Neuronal stem cell (in vitro differentiated cells): ENCODE results near the gene RBMS2.

Source experiments
- DNase-seq: peaks from one replicate; pipeline ENCODE4 v3.0.0-alpha.2; 2013; ENCODE audit warnings: low spot score
- H2AFZ ChIP-seq: one replicate; pipeline ENCODE4 v1.6.1; 2013; ENCODE audit warnings: mild to moderate bottlenecking, low read length, inconsistent platforms
- H2AK5ac ChIP-seq: 2 replicates; pipeline ENCODE4 v1.6.1; 2013; ENCODE audit warnings: low read depth, mild to moderate bottlenecking, inconsistent platforms, low read length, moderate library complexity, mixed read lengths
- H2BK120ac ChIP-seq: 2 replicates; pipeline ENCODE4 v1.6.1; 2013; ENCODE audit warnings: low read depth, mild to moderate bottlenecking, inconsistent platforms, low read length, moderate library complexity, mixed read lengths
- H2BK12ac ChIP-seq: one replicate; pipeline ENCODE4 v1.6.1; 2013; ENCODE audit warnings: low read length, inconsistent platforms
- H2BK15ac ChIP-seq: 2 replicates; pipeline ENCODE4 v1.6.1; 2013; ENCODE audit warnings: mild to moderate bottlenecking, low read length, inconsistent platforms, mixed read lengths
- H2BK5ac ChIP-seq: one replicate; pipeline ENCODE4 v1.6.1; 2013; ENCODE audit warnings: inconsistent platforms, mild to moderate bottlenecking, low read length, moderate library complexity
- H3K14ac ChIP-seq: one replicate; pipeline ENCODE4 v1.6.1; 2013; ENCODE audit warnings: low read length, inconsistent platforms
- H3K18ac ChIP-seq: 2 replicates; pipeline ENCODE4 v1.6.1; 2013; ENCODE audit warnings: low read length, inconsistent platforms
- H3K23ac ChIP-seq: 2 replicates; pipeline ENCODE4 v1.6.1; 2013; ENCODE audit warnings: low read depth, mild to moderate bottlenecking, mixed read lengths, low read length, inconsistent platforms; ENCODE audit not compliant: poor library complexity
- H3K27ac ChIP-seq: replicated peaks from 3 replicates; pipeline ENCODE4 v1.5.1; 2013; ENCODE audit warnings: low read length, inconsistent platforms
- H3K27me3 ChIP-seq, 3 experiments: 2 replicates each; pipeline ENCODE4 v1.6.1; 2013; ENCODE audit warnings: low read length in 3 of 3, mild to moderate bottlenecking in 2 of 3, inconsistent platforms in 1 of 3, low read depth in 1 of 3, mixed read lengths in 1 of 3, moderate library complexity in 1 of 3; ENCODE audit not compliant: control insufficient read depth in 3 of 3, insufficient read depth in 3 of 3
- H3K36me3 ChIP-seq, 2 donors: replicated peaks in 1 of 2; 2 replicates each; pipeline ENCODE4 v1.6.1; 2013; ENCODE audit warnings: low read length in 2 of 2; ENCODE audit not compliant: control insufficient read depth in 2 of 2, insufficient read depth in 2 of 2
- H3K4ac ChIP-seq: 2 replicates; pipeline ENCODE4 v1.6.1; 2013; ENCODE audit warnings: inconsistent platforms, mild to moderate bottlenecking, low read length, moderate library complexity
- H3K4me1 ChIP-seq, 2 donors: 1 replicate in 1 of 2; 2 replicates in 1 of 2; pipeline ENCODE4 v1.6.1; 2013; ENCODE audit warnings: low read length in 2 of 2, low read depth in 1 of 2; ENCODE audit not compliant: control insufficient read depth in 2 of 2, insufficient read depth in 1 of 2
- H3K4me2 ChIP-seq: one replicate; pipeline ENCODE4 v1.6.1; 2013; ENCODE audit warnings: mild to moderate bottlenecking, low read length, inconsistent platforms; ENCODE audit not compliant: insufficient read depth, poor library complexity, severe bottlenecking
- H3K4me3 ChIP-seq, 2 donors: 2 replicates each; pipeline ENCODE4 v1.5.1; 2013; ENCODE audit warnings: low read length in 2 of 2, mild to moderate bottlenecking in 2 of 2, inconsistent platforms in 1 of 2, moderate library complexity in 1 of 2
- H3K79me1 ChIP-seq: one replicate; pipeline ENCODE4 v1.6.1; 2013; ENCODE audit warnings: low read depth, mild to moderate bottlenecking, inconsistent platforms, low read length, moderate library complexity
- H3K9ac ChIP-seq: one replicate; pipeline ENCODE4 v1.6.1; 2013; ENCODE audit warnings: mild to moderate bottlenecking, low read depth, low read length, inconsistent platforms; ENCODE audit not compliant: poor library complexity
- H3K9me3 ChIP-seq, 2 donors: replicated peaks in 1 of 2; 2 replicates each; pipeline versions ENCODE3 to v1.6.1; 2013; ENCODE audit warnings: low read length in 2 of 2, mild to moderate bottlenecking in 2 of 2, inconsistent platforms in 1 of 2, low read depth in 1 of 2, mixed read lengths in 1 of 2, moderate library complexity in 1 of 2; ENCODE audit not compliant: control insufficient read depth in 2 of 2, insufficient read depth in 1 of 2
- H4K8ac ChIP-seq: one replicate; pipeline ENCODE4 v1.6.1; 2013; ENCODE audit warnings: low read depth, mild to moderate bottlenecking, inconsistent platforms, low read length, moderate library complexity
- H4K91ac ChIP-seq: one replicate; pipeline ENCODE4 v1.6.1; 2013; ENCODE audit warnings: low read length, low read depth, mild to moderate bottlenecking, inconsistent platforms; ENCODE audit not compliant: poor library complexity
- WGBS, 2 donors: extraction: QIAGEN DNeasy Blood & Tissue Kit; methylation state at CpG; one replicate each; pipeline ENCODE4 v1.1.7; 2013; ENCODE audit warnings: missing lambda C conversion rate in 2 of 2, mixed read lengths in 1 of 2; ENCODE audit not compliant: insufficient read length in 2 of 2, insufficient replicate concordance in 1 of 2; ENCODE audit errors: extremely low coverage in 2 of 2; 5-methylcytosine and 5-hydroxymethylcytosine counted together

The RBMS2 gene

DNA sequence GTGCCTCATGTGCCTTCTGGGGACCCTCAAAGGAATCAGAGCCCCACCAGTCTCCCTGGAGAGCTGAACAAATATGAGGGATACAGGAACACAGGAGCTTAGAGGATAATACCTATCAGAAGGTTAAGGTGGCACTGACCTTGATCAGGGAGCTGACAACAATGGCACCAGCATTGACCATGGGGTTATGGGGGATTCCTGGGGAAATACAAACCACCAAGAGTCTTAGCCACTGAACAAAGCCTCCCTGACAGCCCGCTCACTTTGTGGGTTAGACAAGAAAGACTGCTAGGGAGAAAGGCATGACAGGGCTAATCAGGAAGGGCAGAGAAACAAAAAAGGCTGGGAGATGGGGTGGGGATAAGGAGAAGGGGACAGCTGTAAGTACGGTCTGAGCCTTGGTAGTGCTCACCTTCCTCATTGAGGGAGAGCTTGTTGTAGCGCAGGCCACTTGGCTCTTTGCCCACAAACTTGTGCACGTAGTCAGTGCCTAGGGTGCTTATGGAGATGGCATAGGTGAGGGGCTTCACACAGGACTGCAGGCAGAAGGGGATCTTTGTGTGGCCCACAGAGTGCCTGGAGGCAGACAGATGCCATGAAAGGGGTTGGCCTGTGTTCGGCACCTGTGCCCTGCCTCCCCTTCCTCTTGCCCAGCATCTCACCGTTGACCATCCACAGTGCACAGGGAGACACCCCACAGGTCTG is 43.9 kb upstream of the RBMS2 start:
- Histone ChIP-seq H4K8ac (no peak overlapping the region), H3K4me2 (no peak overlapping the region), H3K23ac (peak overlapping the region; percentile 57), H3K9me3 (peaks cover 0 to 4% of the 10 kb centered on the region in 2 donors), H4K91ac (no peak overlapping the region), H3K79me1 (no peaks in the 10 kb centered on the region), H3K4ac (no peak overlapping the region), H3K27ac (no peak overlapping the region), H2AFZ (no peak overlapping the region), H2BK120ac (no peak overlapping the region), H2BK15ac (no peak overlapping the region), H3K27me3 (no peaks in the 10 kb centered on the region), H3K18ac (peak overlapping the region; percentile 40), H2AK5ac (no peak overlapping the region), H3K36me3 (peaks cover 0 to 20% of the 10 kb centered on the region in 2 donors), H2BK5ac (no peak overlapping the region), H3K9ac (no peak overlapping the region), H3K4me3 (no peak overlapping the region), H3K14ac (peak overlapping the region; percentile 14), H3K4me1 (no peaks in the 10 kb centered on the region), H2BK12ac (no peak overlapping the region)
- no CpG with 5 or more reads among the region's 6 CpGs for WGBS, 2 donors
- DNase-seq = no peak

DNA sequence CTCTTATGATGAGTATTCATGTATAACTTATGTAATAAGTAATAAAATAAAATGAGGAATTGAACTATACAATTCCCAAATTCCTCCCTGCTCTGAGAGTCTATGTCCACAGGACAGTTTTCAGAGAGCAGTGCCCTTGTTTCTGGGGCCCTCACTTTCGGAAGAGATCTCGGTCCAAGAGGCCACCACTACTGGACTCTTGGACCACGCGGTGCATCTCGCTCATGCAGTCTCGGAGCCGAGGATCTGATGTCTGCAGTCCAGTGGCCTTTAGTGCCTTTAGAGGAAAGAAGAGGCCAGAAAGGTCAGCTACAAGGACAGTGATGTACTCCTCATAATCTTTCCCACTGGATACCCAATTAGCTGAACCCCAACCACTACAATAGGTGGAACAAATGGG is 42.0 kb upstream of the RBMS2 start:
- H3K18ac ChIP-seq = no peak overlapping the region
- H3K36me3 ChIP-seq = peaks cover 0 to 7% of the 10 kb centered on the region in 2 donors
- H3K4me2 ChIP-seq = no peak overlapping the region
- no peak overlapping the region for H2BK15ac ChIP-seq
- H3K27me3 ChIP-seq = no peaks in the 10 kb centered on the region
- peaks cover 0 to 4% of the 10 kb centered on the region in 2 donors for H3K9me3 ChIP-seq
- H2AK5ac ChIP-seq = no peak overlapping the region
- H3K4me1 ChIP-seq = no peaks in the 10 kb centered on the region
- no peak overlapping the region for H3K27ac ChIP-seq
- no peak overlapping the region for H3K4ac ChIP-seq
- H2BK5ac ChIP-seq = no peak overlapping the region
- H3K9ac ChIP-seq = no peak overlapping the region
- H3K14ac ChIP-seq = no peak overlapping the region
- H4K8ac ChIP-seq = no peak overlapping the region
- H3K4me3 ChIP-seq = no peak overlapping the region
- H3K79me1 ChIP-seq = no peaks in the 10 kb centered on the region
- H2BK120ac ChIP-seq = no peak overlapping the region
- H4K91ac ChIP-seq = no peak overlapping the region
- H2AFZ ChIP-seq = no peak overlapping the region
- WGBS, 2 donors = no CpG with 5 or more reads among the region's 7 CpGs
- H3K23ac ChIP-seq = no peak overlapping the region
- no peak for DNase-seq
- no peak overlapping the region for H2BK12ac ChIP-seq

DNA sequence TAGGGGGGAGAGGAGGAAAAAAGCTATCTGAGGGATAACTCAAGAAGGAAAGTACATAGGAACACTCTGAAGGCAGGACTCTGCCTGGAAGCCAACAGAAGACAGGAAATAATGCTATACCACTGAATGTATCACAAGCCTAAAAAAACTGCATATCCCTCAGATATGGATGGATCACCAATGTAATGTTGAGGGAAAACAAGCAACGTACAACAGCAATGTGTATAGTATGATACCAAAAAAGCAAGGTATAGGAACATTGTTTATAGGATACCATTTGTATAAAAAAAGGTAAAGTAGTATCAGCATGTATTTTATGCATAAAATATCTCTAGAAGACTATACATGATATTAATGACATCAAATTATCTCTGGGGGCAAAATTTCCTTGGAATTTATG is 37.1 kb upstream of the RBMS2 start:
- Histone ChIP-seq H3K4ac (no peak overlapping the region), H4K91ac (no peak overlapping the region), H3K14ac (no peak overlapping the region), H3K23ac (no peak overlapping the region), H3K9me3 (peaks cover 0 to 8% of the 10 kb centered on the region in 2 donors), H3K36me3 (peaks cover 0 to 8% of the 10 kb centered on the region in 2 donors), H3K27me3 (peaks cover 0 to 34% (median 10%) of the 10 kb centered on the region in 3 experiments), H2AK5ac (no peak overlapping the region), H2BK15ac (no peak overlapping the region), H4K8ac (no peak overlapping the region), H2BK120ac (no peak overlapping the region), H3K18ac (no peak overlapping the region), H3K4me1 (peaks cover 3 to 8% of the 10 kb centered on the region in 2 donors), H2AFZ (no peak overlapping the region), H3K4me2 (no peak overlapping the region), H3K79me1 (no peaks in the 10 kb centered on the region), H3K4me3 (no peak overlapping the region), H2BK5ac (no peak overlapping the region), H2BK12ac (no peak overlapping the region), H3K27ac (no peak overlapping the region), H3K9ac (no peak overlapping the region)
- WGBS, 2 donors = no CpG with 5 or more reads among the region's 1 CpG
- DNase-seq = no peak

DNA sequence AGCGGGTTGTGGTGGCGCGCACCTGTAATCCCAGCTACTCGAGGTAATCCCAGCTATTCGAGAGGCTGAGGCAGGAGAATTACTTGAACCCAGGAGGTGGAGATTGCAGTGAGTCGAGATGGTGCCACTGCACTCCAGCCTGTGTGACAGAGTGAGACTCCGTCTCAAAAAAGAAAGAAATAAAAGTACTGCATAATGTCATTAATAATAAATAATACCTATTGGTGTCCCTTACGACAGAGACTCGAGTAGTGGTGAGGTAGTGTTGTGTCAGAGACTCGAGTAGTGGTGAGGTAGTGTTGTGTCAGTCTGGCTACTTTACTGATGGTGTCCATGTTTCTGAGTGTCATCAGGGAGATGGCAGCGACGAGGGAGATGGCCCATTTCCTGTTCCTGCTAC is 34.9 kb upstream of the RBMS2 start:
- Histone ChIP-seq H3K79me1 (no peaks in the 10 kb centered on the region), H3K4ac (no peak overlapping the region), H3K27me3 (peaks cover 0 to 41% (median 10%) of the 10 kb centered on the region in 3 experiments)

More for the DNA sequence above, 34.9 kb upstream of the RBMS2 start:
- peaks cover 0 to 10% of the 10 kb centered on the region in 2 donors for H3K9me3 ChIP-seq
- H2BK15ac ChIP-seq = no peak overlapping the region
- no peak overlapping the region for H3K18ac ChIP-seq
- H2BK120ac ChIP-seq = no peak overlapping the region
- peaks cover 0 to 8% of the 10 kb centered on the region in 2 donors for H3K36me3 ChIP-seq
- H3K14ac ChIP-seq = no peak overlapping the region
- WGBS, 2 donors = no CpG with 5 or more reads among the region's 12 CpGs
- H4K91ac ChIP-seq = no peak overlapping the region
- no peak overlapping the region for H3K4me3 ChIP-seq
- H3K23ac ChIP-seq = no peak overlapping the region
- H4K8ac ChIP-seq = no peak overlapping the region
- H3K27ac ChIP-seq = no peak overlapping the region
- H2BK12ac ChIP-seq = no peak overlapping the region
- no peak overlapping the region for H2AFZ ChIP-seq
- peaks cover 3 to 8% of the 10 kb centered on the region in 2 donors for H3K4me1 ChIP-seq
- no peak overlapping the region for H3K9ac ChIP-seq
- DNase-seq = no peak
- H2BK5ac ChIP-seq = no peak overlapping the region
- no peak overlapping the region for H2AK5ac ChIP-seq
- no peak overlapping the region for H3K4me2 ChIP-seq
